ENCODE measurements around the gene SHFL. TPM values are rescaled to one million over a fixed set of nuclear protein-coding genes. Genes with fewer than 3 reads are reported as not detected.

The SHFL gene
- polyA plus RNA-seq, 1 of the 3 experiments (the other 2 are of a cell fraction): 36.6 TPM

DNA sequence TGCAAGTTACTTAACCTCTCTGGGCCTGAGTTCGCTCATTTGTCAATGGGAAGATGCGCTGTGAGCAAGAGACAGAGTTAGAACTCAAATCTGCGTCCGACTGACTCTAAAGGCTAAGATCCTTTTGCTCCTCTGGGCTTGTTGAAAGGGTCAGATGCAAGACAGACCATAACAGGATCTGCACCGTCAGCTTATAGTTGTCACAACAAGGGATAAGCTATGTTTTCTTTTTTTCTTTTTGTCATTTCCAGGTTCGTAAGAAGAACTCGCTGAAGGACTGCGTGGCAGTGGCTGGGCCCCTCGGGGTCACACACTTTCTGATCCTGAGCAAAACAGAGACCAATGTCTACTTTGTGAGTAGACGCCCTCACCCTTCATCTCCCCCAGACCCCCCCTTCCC, 21.1 kb downstream of the SHFL start:
- H4K20me1 ChIP-seq (ENCODE audit: insufficient read depth): no peaks in the 10 kb centered on the region
- ChIA-PET POLR2A (interaction anchor here (1.1 to 4.2 kb wide), 3 partner anchors 9 to 124 kb away, joined by 3 to 35 read pairs (median 4); partner anchors contain the start of gene S1PR2), CTCF (interaction anchor here (3.2 to 5.6 kb wide), 2 partner anchors 11 to 143 kb away, joined by 13 to 58 read pairs; partner anchors contain the start of gene EIF3G)
- peaks cover 31% of the 10 kb centered on the region for H3K79me2 ChIP-seq (ENCODE audit: insufficient read depth)
- H3F3A ChIP-seq (replicated peaks; ENCODE audit: insufficient read depth): peaks cover 3% of the 10 kb centered on the region
- H3K4me3 ChIP-seq (ENCODE audit: low read depth in 2 of 2, low read length in 1 of 2): peak overlapping the region; percentile 51 to 95
- peak overlapping the region; percentile 18 to 59; a peak in 3 of 4 replicates for H3K27ac ChIP-seq (ENCODE audit: low read depth in 2 of 2, low read length in 1 of 2)
- H3K36me3 ChIP-seq (replicated peaks in 1 of 2; ENCODE audit: control insufficient read depth in 1 of 2, insufficient read depth in 2 of 2, low read length in 1 of 2): peaks cover 30 to 34% of the 10 kb centered on the region in 2 experiments
- no peaks in the 10 kb centered on the region for H3K9me2 ChIP-seq
- no peak for DNase-seq
- H3K9ac ChIP-seq: peak overlapping the region; percentile 96
- H2AFZ ChIP-seq (ENCODE audit: low read depth): no peak overlapping the region
- no peaks in the 10 kb centered on the region for H3K9me3 ChIP-seq
- H3K4me1 ChIP-seq (ENCODE audit: control insufficient read depth in 1 of 2, insufficient read depth in 2 of 2, low read depth in 1 of 2, low read length in 1 of 2): peaks cover 0 to 24% of the 10 kb centered on the region in 2 experiments; a peak in 1 of 4 replicates
- TF ChIP-seq, protein P1, sequence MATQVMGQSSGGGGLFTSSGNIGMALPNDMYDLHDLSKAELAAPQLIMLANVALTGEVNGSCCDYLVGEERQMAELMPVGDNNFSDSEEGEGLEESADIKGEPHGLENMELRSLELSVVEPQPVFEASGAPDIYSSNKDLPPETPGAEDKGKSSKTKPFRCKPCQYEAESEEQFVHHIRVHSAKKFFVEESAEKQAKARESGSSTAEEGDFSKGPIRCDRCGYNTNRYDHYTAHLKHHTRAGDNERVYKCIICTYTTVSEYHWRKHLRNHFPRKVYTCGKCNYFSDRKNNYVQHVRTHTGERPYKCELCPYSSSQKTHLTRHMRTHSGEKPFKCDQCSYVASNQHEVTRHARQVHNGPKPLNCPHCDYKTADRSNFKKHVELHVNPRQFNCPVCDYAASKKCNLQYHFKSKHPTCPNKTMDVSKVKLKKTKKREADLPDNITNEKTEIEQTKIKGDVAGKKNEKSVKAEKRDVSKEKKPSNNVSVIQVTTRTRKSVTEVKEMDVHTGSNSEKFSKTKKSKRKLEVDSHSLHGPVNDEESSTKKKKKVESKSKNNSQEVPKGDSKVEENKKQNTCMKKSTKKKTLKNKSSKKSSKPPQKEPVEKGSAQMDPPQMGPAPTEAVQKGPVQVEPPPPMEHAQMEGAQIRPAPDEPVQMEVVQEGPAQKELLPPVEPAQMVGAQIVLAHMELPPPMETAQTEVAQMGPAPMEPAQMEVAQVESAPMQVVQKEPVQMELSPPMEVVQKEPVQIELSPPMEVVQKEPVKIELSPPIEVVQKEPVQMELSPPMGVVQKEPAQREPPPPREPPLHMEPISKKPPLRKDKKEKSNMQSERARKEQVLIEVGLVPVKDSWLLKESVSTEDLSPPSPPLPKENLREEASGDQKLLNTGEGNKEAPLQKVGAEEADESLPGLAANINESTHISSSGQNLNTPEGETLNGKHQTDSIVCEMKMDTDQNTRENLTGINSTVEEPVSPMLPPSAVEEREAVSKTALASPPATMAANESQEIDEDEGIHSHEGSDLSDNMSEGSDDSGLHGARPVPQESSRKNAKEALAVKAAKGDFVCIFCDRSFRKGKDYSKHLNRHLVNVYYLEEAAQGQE (IDR thresholded peaks at IDR 0.05; ENCODE audit: low read depth, low read length): no peak
- TF ChIP-seq FOSL2 (IDR thresholded peaks at IDR 0.05; ENCODE audit: borderline replicate concordance, low read depth): no peak
- TF ChIP-seq, protein P2, sequence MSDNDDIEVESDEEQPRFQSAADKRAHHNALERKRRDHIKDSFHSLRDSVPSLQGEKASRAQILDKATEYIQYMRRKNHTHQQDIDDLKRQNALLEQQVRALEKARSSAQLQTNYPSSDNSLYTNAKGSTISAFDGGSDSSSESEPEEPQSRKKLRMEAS (IDR thresholded peaks at IDR 0.05; ENCODE audit: low read depth): no peak
- TF ChIP-seq NRF1 (IDR thresholded peaks at IDR 0.05; ENCODE audit: low read depth, low read length): no peak
- 0 out of 2 replicates have a peak, but pooled peaks have one; percentile 6 for TF ChIP-seq TAF1 (IDR thresholded peaks at IDR 0.05; ENCODE audit: borderline replicate concordance, low read depth, low read length)
- H3K27me3 ChIP-seq (ENCODE audit: insufficient read depth): no peaks in the 10 kb centered on the region
- H3K4me2 ChIP-seq: peak overlapping the region; percentile 100
- 21% methylated on average over 10 of the region's 10 CpGs for WGBS (ENCODE audit: low lambda C conversion rate)

DNA sequence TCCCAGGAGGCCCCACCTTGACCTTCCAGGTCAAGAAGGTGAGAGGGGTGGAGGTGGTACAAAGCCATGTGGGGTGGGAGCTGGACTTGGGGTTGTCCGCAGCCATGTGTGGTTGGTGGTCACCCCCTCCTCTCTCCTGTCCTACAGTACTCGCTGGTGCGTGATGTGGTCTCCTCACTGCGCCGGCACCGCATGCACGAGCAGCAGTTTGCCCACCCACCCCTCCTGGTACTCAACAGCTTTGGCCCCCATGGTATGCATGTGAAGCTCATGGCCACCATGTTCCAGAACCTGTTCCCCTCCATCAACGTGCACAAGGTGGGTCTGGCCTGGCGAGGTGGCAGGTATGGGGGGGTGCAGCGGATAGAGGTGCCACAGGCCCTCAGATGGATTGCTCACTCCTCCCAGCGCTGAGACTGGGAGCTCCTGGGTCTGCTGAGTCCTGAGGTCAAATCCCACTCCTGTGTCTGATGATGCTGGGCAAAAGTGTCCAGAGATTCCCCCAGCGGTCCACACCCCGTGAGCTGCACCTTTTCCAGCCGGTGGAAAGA, 21.8 kb downstream of the SHFL start:
- H3K27me3 ChIP-seq (ENCODE audit: insufficient read depth): no peaks in the 10 kb centered on the region
- H4K20me1 ChIP-seq (ENCODE audit: insufficient read depth): no peaks in the 10 kb centered on the region
- 98% methylated on average over 8 of the region's 14 CpGs for WGBS (ENCODE audit: low lambda C conversion rate)
- no peaks in the 10 kb centered on the region for H3K9me3 ChIP-seq
- TF ChIP-seq NRF1 (IDR thresholded peaks at IDR 0.05; ENCODE audit: low read depth, low read length) (no peak), FOXJ3 (CRISPR knock-in tag; IDR thresholded peaks at IDR 0.05) (no peak), RCOR1 (IDR thresholded peaks at IDR 0.05; ENCODE audit: low read length) (no peak), CHD2 (IDR thresholded peaks at IDR 0.05; ENCODE audit: low read length, partially characterized antibody) (no peak), GABPA (IDR thresholded peaks at IDR 0.05; ENCODE audit: low read depth) (no peak), RFX5 (IDR thresholded peaks at IDR 0.05; ENCODE audit: low read length) (no peak)
- TF ChIP-seq, protein P3, sequence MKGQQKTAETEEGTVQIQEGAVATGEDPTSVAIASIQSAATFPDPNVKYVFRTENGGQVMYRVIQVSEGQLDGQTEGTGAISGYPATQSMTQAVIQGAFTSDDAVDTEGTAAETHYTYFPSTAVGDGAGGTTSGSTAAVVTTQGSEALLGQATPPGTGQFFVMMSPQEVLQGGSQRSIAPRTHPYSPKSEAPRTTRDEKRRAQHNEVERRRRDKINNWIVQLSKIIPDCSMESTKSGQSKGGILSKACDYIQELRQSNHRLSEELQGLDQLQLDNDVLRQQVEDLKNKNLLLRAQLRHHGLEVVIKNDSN (IDR thresholded peaks at IDR 0.05; ENCODE audit: borderline replicate concordance, low read depth): no peak
- TF ChIP-seq, protein P4, sequence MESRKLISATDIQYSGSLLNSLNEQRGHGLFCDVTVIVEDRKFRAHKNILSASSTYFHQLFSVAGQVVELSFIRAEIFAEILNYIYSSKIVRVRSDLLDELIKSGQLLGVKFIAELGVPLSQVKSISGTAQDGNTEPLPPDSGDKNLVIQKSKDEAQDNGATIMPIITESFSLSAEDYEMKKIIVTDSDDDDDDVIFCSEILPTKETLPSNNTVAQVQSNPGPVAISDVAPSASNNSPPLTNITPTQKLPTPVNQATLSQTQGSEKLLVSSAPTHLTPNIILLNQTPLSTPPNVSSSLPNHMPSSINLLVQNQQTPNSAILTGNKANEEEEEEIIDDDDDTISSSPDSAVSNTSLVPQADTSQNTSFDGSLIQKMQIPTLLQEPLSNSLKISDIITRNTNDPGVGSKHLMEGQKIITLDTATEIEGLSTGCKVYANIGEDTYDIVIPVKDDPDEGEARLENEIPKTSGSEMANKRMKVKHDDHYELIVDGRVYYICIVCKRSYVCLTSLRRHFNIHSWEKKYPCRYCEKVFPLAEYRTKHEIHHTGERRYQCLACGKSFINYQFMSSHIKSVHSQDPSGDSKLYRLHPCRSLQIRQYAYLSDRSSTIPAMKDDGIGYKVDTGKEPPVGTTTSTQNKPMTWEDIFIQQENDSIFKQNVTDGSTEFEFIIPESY (IDR thresholded peaks at IDR 0.05; ENCODE audit: borderline replicate concordance, low read depth): no peak
- TF ChIP-seq, protein P5, sequence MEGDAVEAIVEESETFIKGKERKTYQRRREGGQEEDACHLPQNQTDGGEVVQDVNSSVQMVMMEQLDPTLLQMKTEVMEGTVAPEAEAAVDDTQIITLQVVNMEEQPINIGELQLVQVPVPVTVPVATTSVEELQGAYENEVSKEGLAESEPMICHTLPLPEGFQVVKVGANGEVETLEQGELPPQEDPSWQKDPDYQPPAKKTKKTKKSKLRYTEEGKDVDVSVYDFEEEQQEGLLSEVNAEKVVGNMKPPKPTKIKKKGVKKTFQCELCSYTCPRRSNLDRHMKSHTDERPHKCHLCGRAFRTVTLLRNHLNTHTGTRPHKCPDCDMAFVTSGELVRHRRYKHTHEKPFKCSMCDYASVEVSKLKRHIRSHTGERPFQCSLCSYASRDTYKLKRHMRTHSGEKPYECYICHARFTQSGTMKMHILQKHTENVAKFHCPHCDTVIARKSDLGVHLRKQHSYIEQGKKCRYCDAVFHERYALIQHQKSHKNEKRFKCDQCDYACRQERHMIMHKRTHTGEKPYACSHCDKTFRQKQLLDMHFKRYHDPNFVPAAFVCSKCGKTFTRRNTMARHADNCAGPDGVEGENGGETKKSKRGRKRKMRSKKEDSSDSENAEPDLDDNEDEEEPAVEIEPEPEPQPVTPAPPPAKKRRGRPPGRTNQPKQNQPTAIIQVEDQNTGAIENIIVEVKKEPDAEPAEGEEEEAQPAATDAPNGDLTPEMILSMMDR (IDR thresholded peaks at IDR 0.05): no peak
- H3K9ac ChIP-seq: peak overlapping the region; percentile 96; the same call in 1 of the 2 replicates
- no peak for DNase-seq
- POLR2A ChIA-PET: interaction anchor here (1.3 to 4.2 kb wide), 3 partner anchors 8 to 11 kb away, joined by 4 to 35 read pairs (median 4); no protein-coding TSS in a partner anchor
- H3K27ac ChIP-seq (ENCODE audit: low read depth in 2 of 2, low read length in 1 of 2): no peak overlapping the region
- peaks cover 0 to 19% of the 10 kb centered on the region in 2 experiments; a peak in 1 of 4 replicates for H3K4me1 ChIP-seq (ENCODE audit: control insufficient read depth in 1 of 2, insufficient read depth in 2 of 2, low read depth in 1 of 2, low read length in 1 of 2)
- peak overlapping the region; percentile 100 for H3K4me2 ChIP-seq
- no peak overlapping the region for H2AFZ ChIP-seq (ENCODE audit: low read depth)
- H3K36me3 ChIP-seq (replicated peaks in 1 of 2; ENCODE audit: control insufficient read depth in 1 of 2, insufficient read depth in 2 of 2, low read length in 1 of 2): peaks cover 30 to 34% of the 10 kb centered on the region in 2 experiments
- no peaks in the 10 kb centered on the region for H3K9me2 ChIP-seq
- CTCF ChIA-PET: interaction anchor here (1.3 to 5.6 kb wide), 4 partner anchors 9 to 151 kb away, joined by 4 to 58 read pairs (median 10); partner anchors contain the start of gene EIF3G
- peaks cover 9% of the 10 kb centered on the region for H3F3A ChIP-seq (replicated peaks; ENCODE audit: insufficient read depth)
- peak overlapping the region in 1 of 2 experiments; percentile 51; a peak in 3 of 4 replicates for H3K4me3 ChIP-seq (ENCODE audit: low read depth in 2 of 2, low read length in 1 of 2)
- peaks cover 31% of the 10 kb centered on the region for H3K79me2 ChIP-seq (ENCODE audit: insufficient read depth)
